HEK293T (cell line): ENCODE data around the gene FHOD1.

Experiments
- CTCF ChIA-PET: fragments of 350-600 bp; formaldehyde crosslinking; extraction: SDS; loops from one replicate; lab custom pipeline; 2021; ENCODE audit warnings: antibody characterized with exemption, inconsistent platforms; lab: Yijun Ruan, JAX
- POLR2A ChIA-PET: fragments of 350-600 bp; formaldehyde crosslinking; extraction: SDS; loops from one replicate; lab custom pipeline; 2020; ENCODE audit warnings: antibody characterized with exemption, inconsistent platforms; lab: Yijun Ruan, JAX
- DNase-seq: peaks from one replicate; pipeline ENCODE4 v3.0.0; 2012; ENCODE audit warnings: mixed read lengths; ENCODE audit errors: extremely low spot score
- ARNT ChIP-seq: fragments of 450-650 bp; IDR thresholded peaks from 2 replicates; pipeline ENCODE4 v1.6.1; 2017; ENCODE audit warnings: mild to moderate bottlenecking
- BHLHE40 ChIP-seq: fragments of 450-650 bp; IDR thresholded peaks from 2 replicates; pipeline ENCODE4 v1.6.1; 2016; ENCODE audit warnings: mild to moderate bottlenecking, moderate library complexity, borderline replicate concordance
- CTBP1 ChIP-seq: fragments of 450-650 bp; IDR thresholded peaks from 2 replicates; pipeline ENCODE4 v1.6.1; 2016; ENCODE audit warnings: borderline replicate concordance
- ELF4 ChIP-seq: fragments of 450-650 bp; IDR thresholded peaks from 2 replicates; pipeline ENCODE4 v1.6.1; 2017; ENCODE audit warnings: antibody characterized with exemption
- FOXA1 ChIP-seq: fragments of 450-650 bp; IDR thresholded peaks from 2 replicates; pipeline ENCODE4 v1.6.1; 2016; ENCODE audit warnings: mild to moderate bottlenecking
- FOXK2 ChIP-seq: fragments of 450-650 bp; IDR thresholded peaks from 2 replicates; pipeline ENCODE4 v1.6.1; 2016; ENCODE audit warnings: mild to moderate bottlenecking
- FOXM1 ChIP-seq: fragments of 450-650 bp; IDR thresholded peaks from 2 replicates; pipeline ENCODE4 v1.6.1; 2017; ENCODE audit warnings: mild to moderate bottlenecking, borderline replicate concordance
- HDGF ChIP-seq: fragments of 450-650 bp; IDR thresholded peaks from 2 replicates; pipeline ENCODE4 v1.6.1; 2017; ENCODE audit warnings: antibody characterized with exemption, borderline replicate concordance
- L3MBTL2 ChIP-seq: fragments of 450-650 bp; conservative IDR thresholded peaks from 2 replicates; pipeline ENCODE4 v1.6.1; 2016; ENCODE audit warnings: mild to moderate bottlenecking
- LEF1 ChIP-seq: fragments of 450-650 bp; IDR thresholded peaks from 2 replicates; pipeline ENCODE4 v1.6.1; 2017; ENCODE audit warnings: mild to moderate bottlenecking, borderline replicate concordance
- NFRKB ChIP-seq: fragments of 450-650 bp; IDR thresholded peaks from 2 replicates; pipeline ENCODE4 v1.6.1; 2016; ENCODE audit warnings: mild to moderate bottlenecking, moderate library complexity
- PKNOX1 ChIP-seq: fragments of 450-650 bp; IDR thresholded peaks from 2 replicates; pipeline ENCODE4 v1.6.1; 2016
- SP1 ChIP-seq: fragments of 450-650 bp; IDR thresholded peaks from 2 replicates; pipeline ENCODE4 v1.6.1; 2017
- SUZ12 ChIP-seq: fragments of 450-650 bp; IDR thresholded peaks from 2 replicates; pipeline ENCODE4 v1.6.1; 2016; ENCODE audit warnings: mild to moderate bottlenecking
- TARDBP ChIP-seq: fragments of 450-650 bp; IDR thresholded peaks from 2 replicates; pipeline ENCODE4 v1.6.1; 2016
- ZNF384 ChIP-seq: fragments of 450-650 bp; IDR thresholded peaks from 2 replicates; pipeline ENCODE4 v1.6.1; 2016

Gene FHOD1

DNA sequence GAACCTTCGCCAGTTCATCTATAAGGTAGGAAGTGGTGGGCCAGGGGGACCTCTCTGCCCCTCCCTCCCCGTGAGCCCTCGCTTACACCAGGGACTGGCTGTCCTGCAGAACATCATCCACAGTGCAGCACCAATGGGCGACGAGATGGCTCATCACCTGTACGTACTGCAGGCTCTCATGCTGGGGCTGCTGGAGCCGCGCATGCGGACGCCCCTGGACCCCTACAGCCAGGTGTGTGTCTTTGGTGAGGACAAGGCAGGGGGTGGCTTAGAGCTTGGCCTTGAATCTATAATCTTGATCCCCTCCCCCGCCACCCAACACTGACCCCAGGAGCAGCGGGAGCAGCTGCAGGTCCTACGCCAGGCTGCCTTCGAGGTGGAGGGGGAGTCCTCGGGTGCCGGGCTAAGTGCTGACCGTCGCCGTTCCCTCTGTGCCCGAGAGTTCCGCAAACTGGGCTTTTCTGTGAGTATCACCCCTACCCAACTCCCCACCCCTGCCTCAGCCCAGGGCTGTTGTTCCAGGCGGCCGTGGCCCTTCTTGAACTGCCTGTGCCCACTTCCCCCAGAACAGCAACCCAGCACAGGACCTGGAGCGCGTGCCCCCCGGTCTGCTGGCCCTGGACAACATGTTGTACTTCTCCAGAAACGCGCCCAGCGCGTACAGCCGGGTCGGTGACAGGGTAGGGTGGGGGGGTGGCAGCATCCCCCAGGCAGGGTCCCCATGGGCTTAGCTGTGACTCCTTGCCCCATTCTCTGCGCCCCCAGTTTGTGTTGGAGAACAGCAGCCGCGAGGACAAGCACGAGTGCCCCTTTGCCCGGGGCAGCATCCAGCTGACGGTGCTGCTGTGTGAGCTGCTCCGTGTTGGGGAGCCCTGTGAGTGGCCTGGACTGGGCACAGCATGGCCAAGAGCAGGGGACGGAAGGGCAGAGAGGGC lies 45.6 kb downstream of the FHOD1 start:
- TF ChIP-seq ZNF384 (no peak), TARDBP (no peak), L3MBTL2 (no peak), BHLHE40 (no peak), FOXA1 (no peak), FOXM1 (no peak), CTBP1 (no peak), ELF4 (no peak), LEF1 (no peak), SP1 (no peak), PKNOX1 (no peak), SUZ12 (no peak), HDGF (no peak), ARNT (no peak)
- CTCF ChIA-PET: interaction anchor here (0.6 kb wide), 1 partner anchor 17 kb away, joined by 5 read pairs; no protein-coding TSS in a partner anchor
- DNase-seq: no peak
- POLR2A ChIA-PET: interaction anchor here (1.1 kb wide), 1 partner anchor 45 kb away, joined by 4 read pairs; no protein-coding TSS in a partner anchor

- DNase-seq: no peak
- ChIA-PET POLR2A (no interaction called here), CTCF (no interaction called here)
- no peak for TF ChIP-seq L3MBTL2
- no peak for TF ChIP-seq ZNF384
- no peak for TF ChIP-seq NFRKB
- no peak for TF ChIP-seq FOXM1
- TF ChIP-seq BHLHE40: no peak
- TF ChIP-seq ELF4: no peak
These were observed 46.8 kb downstream of the FHOD1 start for GRCh38 chr16:67200491-67200890.

DNA sequence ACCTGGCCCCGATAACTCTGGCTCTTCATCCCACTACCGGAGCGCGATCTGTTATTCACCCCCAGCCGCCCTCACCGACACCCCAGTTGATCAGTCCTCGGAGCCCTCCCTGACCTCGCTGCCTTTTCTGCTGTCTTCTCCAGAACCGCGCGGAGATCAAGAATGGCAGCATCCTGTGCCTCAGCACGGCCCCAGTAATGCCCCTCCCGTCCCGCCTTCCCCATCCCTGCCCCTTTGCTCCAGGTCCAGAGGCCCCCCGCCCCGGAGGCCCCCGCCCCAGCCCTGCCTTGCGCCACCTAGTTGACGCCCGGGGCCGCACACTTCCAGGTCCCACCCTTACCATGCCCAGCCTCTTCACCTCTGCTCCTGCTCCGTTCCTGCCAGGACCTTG lies 47.5 kb downstream of the FHOD1 start:
- CTCF ChIA-PET: no interaction called here
- no peak for DNase-seq
- no peak for TF ChIP-seq L3MBTL2
- no peak for TF ChIP-seq BHLHE40
- no peak for TF ChIP-seq ARNT
- no peak for TF ChIP-seq LEF1
- no peak for TF ChIP-seq FOXK2
- no peak for TF ChIP-seq CTBP1
- no peak for TF ChIP-seq FOXA1
- no peak for TF ChIP-seq HDGF
- no peak for TF ChIP-seq SUZ12
- no peak for TF ChIP-seq FOXM1
- TF ChIP-seq NFRKB: no peak
- TF ChIP-seq ELF4: no peak
- TF ChIP-seq ZNF384: no peak
- TF ChIP-seq PKNOX1: no peak
- TF ChIP-seq TARDBP: no peak
- TF ChIP-seq SP1: no peak
- POLR2A ChIA-PET: no interaction called here

GRCh38 chr16:67199011-67199807 lies 48.1 kb downstream of the FHOD1 start, which contains the start of gene ELMO3:
Gene ELMO3, plus strand, starts transcription at chr16:67199131. Its CDS starts 196 bp downstream, at chr16:67199327.
- ChIA-PET CTCF (no interaction called here), POLR2A (no interaction called here)
- DNase-seq: no peak
- no peak for TF ChIP-seq TARDBP
- no peak for TF ChIP-seq PKNOX1

DNA sequence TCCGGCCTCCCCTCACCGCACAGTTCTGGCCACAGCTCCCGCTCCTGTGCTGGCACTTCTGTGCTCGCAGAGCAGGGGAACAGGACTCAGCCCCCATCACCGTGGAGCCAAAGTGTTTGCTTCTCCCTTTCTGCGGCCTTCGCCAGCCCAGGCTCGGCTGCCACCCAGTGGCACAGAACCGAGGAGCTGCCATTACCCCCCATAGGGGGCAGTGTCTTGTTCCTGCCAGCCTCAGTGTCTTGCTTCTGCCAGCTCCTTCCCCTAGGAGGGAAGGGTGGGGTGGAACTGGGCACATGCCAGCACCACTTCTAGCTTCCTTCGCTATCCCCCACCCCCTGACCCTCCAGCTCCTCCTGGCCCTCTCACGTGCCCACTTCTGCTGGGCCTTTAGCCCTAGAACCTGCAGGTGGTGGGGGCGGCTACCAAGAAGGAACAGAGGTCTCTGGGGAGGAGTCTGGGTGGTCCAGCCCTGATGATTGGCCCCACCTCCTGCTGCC lies 49.0 kb downstream of the FHOD1 start:
- ChIA-PET POLR2A (interaction anchor here (1.0 to 1.7 kb wide), 4 partner anchors 23 to 49 kb away, joined by 3 to 5 read pairs (median 4); partner anchors contain the start of genes FHOD1 and TMEM208), CTCF (interaction anchor here (0.6 kb wide), 1 partner anchor 25 kb away, joined by 5 read pairs; no protein-coding TSS in a partner anchor)
- TF ChIP-seq NFRKB (no peak), L3MBTL2 (no peak), SUZ12 (no peak), ZNF384 (no peak), FOXA1 (no peak), CTBP1 (no peak), BHLHE40 (no peak), PKNOX1 (no peak), HDGF (no peak)
- DNase-seq: no peak
